HG03571 (cell line): ENCODE measurements around the gene NGEF.

Experiments
- ATAC-seq: cut with Tn5 transposase; IDR thresholded peaks from one replicate; pipeline ENCODE4 v1.9.1; 2021; ENCODE audit not compliant: unreplicated experiment

The NGEF gene

GRCh38 chr2:232901736-232902578, 111.1 kb downstream of the NGEF start:
- no peak for ATAC-seq

DNA sequence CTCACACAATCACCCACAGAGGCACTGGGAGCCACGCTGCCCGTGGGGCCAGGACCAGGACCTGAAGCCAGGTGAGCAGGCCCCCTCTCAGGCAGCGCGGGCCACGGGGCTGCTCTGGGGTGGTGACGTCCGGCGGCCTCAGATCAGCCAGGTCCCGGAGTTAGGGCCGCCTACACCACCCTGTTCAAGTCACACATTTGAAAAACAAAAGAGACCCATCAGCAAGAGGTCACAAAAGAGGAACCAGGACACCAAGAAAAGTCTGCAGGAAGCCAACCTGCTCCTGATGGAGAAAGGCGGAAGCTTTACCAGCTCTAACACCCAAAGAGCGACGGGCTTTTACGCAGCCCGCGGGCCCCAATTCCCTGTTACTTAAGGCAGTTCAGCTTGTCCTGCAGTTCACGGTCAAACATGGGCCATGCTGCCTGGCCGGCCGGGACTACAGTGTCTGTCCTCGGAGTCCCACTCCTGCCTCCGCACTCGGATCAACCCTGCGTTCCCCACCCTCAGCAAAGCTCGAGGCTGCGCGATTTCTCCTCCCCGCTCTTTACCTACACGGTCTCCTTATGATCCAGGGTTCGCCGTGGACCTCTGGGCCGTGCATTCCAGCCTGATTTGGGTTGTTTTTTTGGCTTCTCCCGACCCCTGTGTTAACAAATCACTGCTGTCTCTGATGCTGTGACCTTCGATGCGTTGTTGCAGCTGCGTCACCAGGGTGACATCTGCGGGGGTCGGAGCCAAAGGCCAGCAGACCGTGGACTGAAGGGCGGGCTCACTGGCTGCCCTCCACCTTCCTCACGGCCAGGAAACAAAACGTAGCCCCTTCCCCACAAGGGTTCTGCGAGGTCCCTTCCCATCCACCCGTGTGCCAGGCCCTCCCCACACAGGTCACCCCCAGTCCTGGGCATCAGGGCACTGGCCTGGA, 112.0 kb downstream of the NGEF start:
- ATAC-seq = no peak

- ATAC-seq = no peak
Measured at GRCh38 chr2:232898592-232899543, 114.2 kb downstream of the NGEF start.

DNA sequence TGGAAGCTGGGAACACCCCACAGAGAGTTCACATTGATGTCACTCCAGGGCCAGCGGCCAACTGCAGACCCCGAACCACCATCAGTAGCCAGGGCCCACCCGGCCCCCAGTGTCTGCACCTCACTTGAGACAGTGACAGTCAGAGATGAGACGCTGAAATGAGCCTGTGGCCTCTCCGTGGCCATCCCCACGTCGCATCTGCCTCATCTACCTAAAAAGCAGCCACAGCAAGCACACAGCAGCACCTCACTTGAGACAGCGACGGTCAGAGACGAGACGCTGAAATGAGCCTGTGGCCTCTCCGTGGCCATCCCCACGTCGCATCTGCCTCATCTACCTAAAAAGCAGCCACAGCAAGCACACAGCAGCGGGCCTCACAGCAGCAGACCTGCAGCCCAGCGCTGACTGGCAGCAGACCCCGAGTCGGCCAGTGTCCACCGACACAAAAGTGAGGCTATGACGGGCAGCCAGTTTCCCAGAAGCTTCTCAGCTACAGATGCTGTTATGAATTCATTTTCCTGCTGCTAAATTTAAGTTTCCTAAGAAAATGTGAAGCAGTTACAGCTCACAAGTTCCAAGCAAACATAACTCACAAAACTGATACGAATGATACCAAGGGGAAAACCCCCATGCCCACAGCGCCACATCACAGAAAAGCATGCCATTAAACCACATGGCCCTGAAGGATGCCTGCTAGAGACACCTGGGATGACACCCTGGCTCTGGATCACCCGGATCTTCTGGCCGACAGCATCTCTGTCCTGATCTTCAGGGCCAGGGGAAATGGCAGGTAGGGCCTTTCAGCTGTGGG, 115.3 kb downstream of the NGEF start:
- ATAC-seq = no peak

- no peak for ATAC-seq
Measured at GRCh38 chr2:232896720-232897597, 116.1 kb downstream of the NGEF start.

GRCh38 chr2:232896111-232896510, 116.9 kb downstream of the NGEF start:
- ATAC-seq = no peak

DNA sequence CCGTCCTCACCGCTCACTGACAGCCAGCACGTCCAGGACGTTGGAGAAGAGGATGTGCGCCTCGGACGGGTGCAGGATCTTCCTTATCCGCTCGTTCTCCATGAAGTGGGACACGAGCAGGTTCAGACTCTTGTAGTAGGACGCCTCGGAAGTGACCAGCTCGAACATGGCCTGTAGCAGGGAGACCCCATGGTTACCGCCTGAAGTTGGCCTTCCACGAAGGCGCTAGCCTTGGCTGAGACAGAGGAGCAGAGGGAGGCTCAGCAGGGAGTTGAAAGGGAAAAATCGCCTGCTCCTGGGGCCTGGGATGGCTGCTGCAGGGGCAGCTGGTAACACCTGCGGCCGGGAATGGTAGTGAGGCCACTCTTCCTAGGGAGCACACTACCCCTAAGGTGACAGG, 118.3 kb downstream of the NGEF start:
- no peak for ATAC-seq

DNA sequence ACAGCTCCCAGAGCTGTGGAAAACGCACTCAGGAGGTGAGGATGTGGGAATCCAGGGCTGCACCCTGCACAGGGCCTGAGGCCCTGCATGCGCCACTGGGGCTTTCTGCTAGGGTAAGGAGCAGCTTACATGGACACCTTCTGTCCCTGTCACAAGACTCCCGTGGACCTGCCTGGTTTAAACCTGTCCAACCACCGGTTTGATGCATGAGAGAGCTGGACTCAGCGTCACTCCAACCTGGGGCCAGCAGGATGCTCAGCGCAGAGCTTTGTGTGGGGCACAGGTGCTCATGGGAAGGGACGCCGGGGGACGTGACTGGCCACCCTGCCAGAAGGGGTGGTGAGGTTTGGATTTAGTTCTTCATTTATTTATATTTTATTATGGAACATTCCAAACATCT, 118.8 kb downstream of the NGEF start:
- ATAC-seq = no peak

- ATAC-seq = no peak
Measured at GRCh38 chr2:232893834-232894233, 119.2 kb downstream of the NGEF start.

- no peak for ATAC-seq
Measured at GRCh38 chr2:232892843-232893242, 120.2 kb downstream of the NGEF start.

- no peak for ATAC-seq
Measured at GRCh38 chr2:232892221-232892620, 120.8 kb downstream of the NGEF start.

DNA sequence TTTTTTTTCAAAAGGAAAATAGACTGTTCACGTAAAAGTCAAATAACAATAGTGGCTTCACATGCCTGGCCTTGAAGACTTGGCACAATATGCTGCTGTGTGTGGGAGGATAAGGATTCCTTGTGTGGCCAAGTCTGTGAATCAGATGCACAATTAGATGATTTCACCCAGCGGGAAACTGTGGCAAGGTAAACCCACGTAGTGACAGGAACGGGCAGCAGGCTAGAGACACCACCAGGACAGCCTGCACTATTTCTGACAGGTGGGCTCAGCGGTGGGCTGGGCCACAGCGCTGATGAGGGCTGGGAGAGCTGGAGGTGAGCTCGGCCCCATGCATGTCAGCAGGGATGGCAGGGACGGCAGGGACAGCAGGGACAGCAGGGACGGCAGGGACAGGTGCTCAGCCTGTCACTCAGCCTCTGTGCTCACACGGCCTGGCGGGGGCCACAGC, 121.4 kb downstream of the NGEF start:
- no peak for ATAC-seq

GRCh38 chr2:232890896-232891601, 122.0 kb downstream of the NGEF start:
- no peak for ATAC-seq

GRCh38 chr2:232890536-232890895, 122.5 kb downstream of the NGEF start:
- no peak for ATAC-seq

DNA sequence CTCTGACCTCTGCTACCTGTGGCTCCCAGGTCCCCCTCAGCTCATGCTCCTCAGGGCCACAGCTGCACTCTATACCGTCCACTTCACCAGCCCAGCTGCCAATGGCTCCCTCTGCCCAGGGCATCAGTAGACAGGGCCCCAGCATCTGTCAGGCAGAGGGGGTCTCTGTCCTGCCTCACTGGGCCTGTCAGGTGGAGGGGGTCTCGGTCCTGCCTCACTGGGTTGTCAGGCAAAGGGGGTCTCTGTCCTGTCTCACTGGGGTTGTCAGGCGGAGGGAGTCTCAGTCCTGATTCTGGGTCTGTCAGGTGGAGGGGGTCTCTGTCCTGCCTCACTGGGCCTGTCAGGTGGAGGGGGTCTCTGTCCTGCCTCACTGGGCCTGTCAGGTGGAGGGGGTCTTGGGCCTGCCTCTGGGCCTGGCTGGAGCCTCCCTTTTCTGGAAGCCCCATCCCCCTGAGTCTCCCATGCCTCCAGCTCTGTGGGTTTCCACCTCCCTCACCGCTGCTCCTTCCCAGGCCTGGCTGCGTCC, 123.1 kb downstream of the NGEF start:
- ATAC-seq = no peak

DNA sequence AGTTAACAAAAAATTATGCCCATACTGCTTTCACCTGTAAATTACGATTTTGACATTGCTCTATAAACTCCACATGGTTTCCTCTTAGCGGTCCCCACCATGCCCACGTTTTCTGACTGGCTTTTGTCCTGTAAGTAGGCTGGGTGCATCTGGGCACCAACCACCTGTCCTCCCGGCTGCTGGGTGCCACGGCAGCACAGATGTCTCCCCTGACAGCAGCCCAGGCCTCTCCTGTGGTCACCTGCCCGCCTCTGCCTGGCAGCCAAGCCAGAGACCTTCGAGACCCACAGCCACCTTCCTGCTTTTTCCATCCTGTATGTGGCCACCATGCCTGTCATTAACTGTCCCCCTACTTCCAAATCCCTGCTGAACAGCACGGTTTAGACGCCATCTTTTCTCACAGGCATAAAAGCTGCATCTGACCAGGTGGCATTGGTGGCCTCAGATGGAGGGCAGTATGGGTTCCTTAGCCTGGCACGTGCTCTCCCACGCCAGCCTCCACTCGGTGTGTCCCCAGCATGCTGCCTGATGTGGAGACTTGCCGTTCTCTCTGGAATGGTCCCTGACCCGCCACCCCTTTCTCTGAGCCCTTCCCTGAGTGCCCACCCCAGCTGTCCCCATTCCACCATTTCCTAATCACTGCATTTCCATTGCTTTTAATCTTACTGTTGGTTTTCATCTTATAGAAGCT, 124.1 kb downstream of the NGEF start:
- ATAC-seq = no peak

DNA sequence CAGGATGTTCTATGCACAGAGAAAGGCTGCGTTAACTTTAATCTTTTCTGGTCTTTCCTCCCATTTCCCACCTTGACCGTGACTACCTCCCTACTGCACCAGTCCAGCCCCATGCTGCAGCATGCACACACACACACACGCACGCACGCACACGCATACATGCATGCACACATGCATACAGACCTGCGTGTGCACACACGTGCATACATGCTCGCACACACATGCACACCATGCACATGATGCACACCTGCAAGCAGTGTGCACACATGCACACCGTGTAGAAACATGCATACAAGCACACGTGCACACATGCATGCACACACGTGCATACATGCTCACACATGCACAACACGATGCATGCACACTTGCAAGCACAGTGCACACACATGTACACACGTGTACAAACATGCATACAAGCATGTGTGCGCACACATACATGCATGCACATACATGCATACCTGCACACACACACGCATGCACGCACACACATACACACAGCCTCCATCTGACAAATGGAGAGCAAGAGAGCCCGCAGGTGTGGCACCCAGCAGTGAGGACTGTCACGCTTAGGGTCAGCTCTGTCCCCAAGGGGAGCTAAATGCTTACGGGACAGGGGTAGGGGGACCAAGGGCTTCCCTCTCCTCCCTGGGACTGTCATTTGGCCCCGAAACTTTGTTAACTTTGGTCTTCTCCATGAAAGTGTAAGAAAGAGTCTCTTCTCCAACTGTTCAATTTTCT, 124.8 kb downstream of the NGEF start:
- ATAC-seq = no peak
